OCI-LY3 (cell line): ENCODE data around the gene LGMN.
"Not testable (repeated sequence)": the region's sequence is repeated elsewhere in the genome, so short reads cannot be mapped to it uniquely, and the experiment has no call there.

ENCODE experiments used
- H2AFZ ChIP-seq: fragments of 200-600, 300-600 bp; shearing (Covaris generic); 2 replicates; pipeline ENCODE4 v1.6.0; 2014; ENCODE audit warnings: antibody characterized with exemption, low read depth, low read length
- H3K27ac ChIP-seq: fragments of 200-600, 300-600 bp; sonication (generic); 2 replicates; pipeline ENCODE4 v1.5.1; 2014; ENCODE audit warnings: mild to moderate bottlenecking, low read length, moderate library complexity, mixed read lengths
- H3K27me3 ChIP-seq: fragments of 200-600, 300-600 bp; sonication (generic); 2 replicates; pipeline ENCODE4 v1.6.1; 2014; ENCODE audit warnings: low read depth, low read length, mixed read lengths
- H3K36me3 ChIP-seq: fragments of 200-600, 300-600 bp; sonication (generic); replicated peaks from 2 replicates; pipeline ENCODE3; 2014; ENCODE audit warnings: low read depth, low read length, mixed read lengths
- H3K4me1 ChIP-seq: fragments of 300-600, 200-600 bp; sonication (generic); 2 replicates; pipeline ENCODE4 v1.6.1; 2014; ENCODE audit warnings: low read length, mixed read lengths
- H3K4me2 ChIP-seq: fragments of 200-600, 300-600 bp; sonication (generic); 2 replicates; pipeline ENCODE4 v1.6.1; 2014; ENCODE audit warnings: low read length, mixed read lengths
- H3K4me3 ChIP-seq: fragments of 300-600, 200-600 bp; sonication (generic); 2 replicates; pipeline ENCODE4 v1.5.1; 2014; ENCODE audit warnings: antibody characterized with exemption, mild to moderate bottlenecking, low read length, moderate library complexity
- H3K79me2 ChIP-seq: fragments of 300-600, 200-600 bp; shearing (Covaris generic); 2 replicates; pipeline ENCODE4 v1.6.1; 2014; ENCODE audit warnings: mild to moderate bottlenecking, low read length, mixed read lengths
- H3K9ac ChIP-seq: fragments of 300-600, 200-600 bp; shearing (Covaris generic); 2 replicates; pipeline ENCODE4 v1.6.0; 2014; ENCODE audit warnings: mild to moderate bottlenecking, low read length, moderate library complexity
- H3K9me3 ChIP-seq: fragments of 200-600, 300-600 bp; shearing (Covaris generic); 2 replicates; pipeline ENCODE4 v1.6.1; 2014; ENCODE audit warnings: low read length, mixed read lengths; ENCODE audit not compliant: insufficient read depth
- H4K20me1 ChIP-seq: fragments of 200-600, 300-600 bp; sonication (generic); 2 replicates; pipeline ENCODE4 v1.6.1; 2016; ENCODE audit warnings: low read length, mixed read lengths; ENCODE audit not compliant: insufficient read depth
- EZH2phosphoT487 ChIP-seq: fragments of 200-600 bp; shearing (Covaris generic); IDR thresholded peaks from 2 replicates; pipeline ENCODE4 v1.6.1; 2018; ENCODE audit warnings: antibody characterized with exemption, mixed run types, low read depth
- TF ChIP-seq, protein P1 (sequence below): fragments of 200-600, 300-600 bp; sonication (generic); IDR thresholded peaks from 2 replicates; pipeline ENCODE4 v1.5.1; 2014; ENCODE audit warnings: antibody characterized with exemption, low read length, low read depth

Gene LGMN

GRCh38 chr14:92717571-92718042 lies 30.8 kb downstream of the LGMN start:
- Histone ChIP-seq H3K4me2 (no peak overlapping the region), H3K36me3 (no peaks in the 10 kb centered on the region), H4K20me1 (no peaks in the 10 kb centered on the region; the same call in 1 of the 2 replicates), H3K4me1 (no peaks in the 10 kb centered on the region), H3K9me3 (no peaks in the 10 kb centered on the region), H3K27me3 (no peaks in the 10 kb centered on the region), H3K9ac (no peak overlapping the region), H2AFZ (no peak overlapping the region), H3K4me3 (no peak overlapping the region), H3K79me2 (no peaks in the 10 kb centered on the region), H3K27ac (no peak overlapping the region)
- no peak for TF ChIP-seq EZH2phosphoT487
- TF ChIP-seq, protein P1, sequence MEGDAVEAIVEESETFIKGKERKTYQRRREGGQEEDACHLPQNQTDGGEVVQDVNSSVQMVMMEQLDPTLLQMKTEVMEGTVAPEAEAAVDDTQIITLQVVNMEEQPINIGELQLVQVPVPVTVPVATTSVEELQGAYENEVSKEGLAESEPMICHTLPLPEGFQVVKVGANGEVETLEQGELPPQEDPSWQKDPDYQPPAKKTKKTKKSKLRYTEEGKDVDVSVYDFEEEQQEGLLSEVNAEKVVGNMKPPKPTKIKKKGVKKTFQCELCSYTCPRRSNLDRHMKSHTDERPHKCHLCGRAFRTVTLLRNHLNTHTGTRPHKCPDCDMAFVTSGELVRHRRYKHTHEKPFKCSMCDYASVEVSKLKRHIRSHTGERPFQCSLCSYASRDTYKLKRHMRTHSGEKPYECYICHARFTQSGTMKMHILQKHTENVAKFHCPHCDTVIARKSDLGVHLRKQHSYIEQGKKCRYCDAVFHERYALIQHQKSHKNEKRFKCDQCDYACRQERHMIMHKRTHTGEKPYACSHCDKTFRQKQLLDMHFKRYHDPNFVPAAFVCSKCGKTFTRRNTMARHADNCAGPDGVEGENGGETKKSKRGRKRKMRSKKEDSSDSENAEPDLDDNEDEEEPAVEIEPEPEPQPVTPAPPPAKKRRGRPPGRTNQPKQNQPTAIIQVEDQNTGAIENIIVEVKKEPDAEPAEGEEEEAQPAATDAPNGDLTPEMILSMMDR: no peak

DNA sequence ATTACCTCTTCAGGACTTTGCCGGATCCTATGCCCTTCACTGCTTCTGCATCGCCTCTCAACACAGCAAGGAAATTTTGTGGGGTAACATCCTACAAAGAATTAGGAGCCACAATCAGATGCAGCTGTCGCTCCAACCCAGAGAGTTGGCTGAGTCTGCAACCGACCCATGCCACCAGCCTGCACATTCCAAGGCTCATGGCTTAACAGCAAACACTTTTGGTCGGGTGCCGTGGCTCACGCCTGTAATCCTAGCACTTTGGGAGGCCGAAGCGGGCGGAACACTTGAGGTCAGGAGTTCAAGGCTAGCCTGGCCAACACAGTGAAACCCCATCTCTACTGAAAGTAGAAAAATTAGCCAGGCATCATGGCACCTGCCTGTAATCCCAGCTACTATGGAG lies 32.3 kb downstream of the LGMN start:
- TF ChIP-seq, protein P1: no peak
- TF ChIP-seq EZH2phosphoT487: no peak
- H3K4me3 ChIP-seq: no peak overlapping the region
- H3K27me3 ChIP-seq: no peaks in the 10 kb centered on the region
- no peaks in the 10 kb centered on the region for H3K79me2 ChIP-seq
- H3K4me1 ChIP-seq: no peaks in the 10 kb centered on the region
- H3K27ac ChIP-seq: no peak overlapping the region
- H3K36me3 ChIP-seq: peaks cover 4% of the 10 kb centered on the region
- H4K20me1 ChIP-seq: peaks cover 2% of the 10 kb centered on the region
- H3K9ac ChIP-seq: no peak overlapping the region
- H3K9me3 ChIP-seq: no peaks in the 10 kb centered on the region
- no peak overlapping the region for H2AFZ ChIP-seq
- H3K4me2 ChIP-seq: no peak overlapping the region

DNA sequence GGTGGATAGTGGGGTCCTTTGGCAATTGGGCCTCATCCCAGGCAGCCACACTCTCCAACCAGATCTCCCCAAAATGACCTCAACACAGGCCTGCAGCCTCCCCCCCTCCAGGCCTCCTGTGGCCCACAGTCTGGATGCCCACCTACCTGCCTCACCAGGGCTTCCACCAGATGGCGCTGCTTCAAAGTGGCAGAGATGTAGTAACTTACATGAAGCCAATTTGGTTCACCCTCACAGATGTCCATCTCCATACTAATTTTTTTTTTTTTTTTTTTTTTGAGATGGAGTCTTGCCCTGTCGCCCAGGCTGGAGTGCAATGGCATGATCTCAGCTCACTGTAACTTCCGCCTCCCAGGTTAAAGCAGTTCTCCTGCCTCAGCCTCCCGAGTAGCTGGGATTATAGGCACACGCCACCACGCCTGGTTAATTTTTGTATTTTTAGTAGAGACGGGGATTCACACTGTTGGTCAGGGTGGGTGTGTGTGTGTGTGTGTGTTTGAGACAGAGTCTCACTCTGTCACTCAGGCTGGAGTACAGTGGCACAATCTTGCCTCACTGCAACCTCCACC lies 33.6 kb downstream of the LGMN start:
- H3K9me3 ChIP-seq, H3K4me2 ChIP-seq, H3K4me1 ChIP-seq, H3K27me3 ChIP-seq, H2AFZ ChIP-seq, H4K20me1 ChIP-seq, H3K4me3 ChIP-seq, H3K79me2 ChIP-seq, H3K36me3 ChIP-seq, H3K9ac ChIP-seq, H3K27ac ChIP-seq: not testable (repeated sequence)
- TF ChIP-seq, protein P1: peak; percentile 85

GRCh38 chr14:92712654-92713051 lies 35.8 kb downstream of the LGMN start:
- H3K36me3 ChIP-seq: peaks cover 9% of the 10 kb centered on the region
- H3K27me3 ChIP-seq: no peaks in the 10 kb centered on the region
- TF ChIP-seq EZH2phosphoT487: no peak
- TF ChIP-seq, protein P1: no peak
- H4K20me1 ChIP-seq: peaks cover 2% of the 10 kb centered on the region
- H3K4me1 ChIP-seq: no peaks in the 10 kb centered on the region
- no peak overlapping the region for H3K4me2 ChIP-seq
- H3K79me2 ChIP-seq: no peaks in the 10 kb centered on the region
- H3K27ac ChIP-seq: no peak overlapping the region
- no peak overlapping the region for H3K4me3 ChIP-seq
- no peaks in the 10 kb centered on the region for H3K9me3 ChIP-seq
- no peak overlapping the region for H3K9ac ChIP-seq
- H2AFZ ChIP-seq: no peak overlapping the region
